ENCODE results near the gene HES5. TPM values are rescaled to one million over a fixed set of nuclear protein-coding genes. Genes with fewer than 3 reads are reported as not detected.
A peak's percentile ranks its signal among the peaks of the same experiment; 100 is the strongest.

The HES5 gene
- total and polyA plus RNA-seq, 10 of the 15 experiments (the other 5 are each of a cell fraction or from before 2014, with no cell fraction given): 0.12 to 0.15 TPM; not detected in 8

GRCh38 chr1:2526824-2527555 is 3.1 kb downstream of the HES5 start (continued):
- TF ChIP-seq E2F4 (IDR thresholded peaks at IDR 0.05; ENCODE audit: low read depth, low read length) (no peak), USF2 (IDR thresholded peaks at IDR 0.05; ENCODE audit: borderline replicate concordance, low read depth, low read length) (peak; percentile 43), ZBTB33 (IDR thresholded peaks at IDR 0.05) (no peak), RAD21 (IDR thresholded peaks at IDR 0.05; ENCODE audit: insufficient read depth, low read depth, low read length) (no peak), ZZZ3 (IDR thresholded peaks at IDR 0.05; ENCODE audit: control insufficient read depth, insufficient read length, low read depth) (no peak), SMC3 (IDR thresholded peaks at IDR 0.05; ENCODE audit: borderline replicate concordance, low read length) (no peak), CUX1 (IDR thresholded peaks at IDR 0.05; ENCODE audit: insufficient replicate concordance, low read depth, low read length) (no peak), NR2C1 (IDR thresholded peaks at IDR 0.05) (no peak), HDAC2 (IDR thresholded peaks at IDR 0.05) (no peak), SMARCA5 (IDR thresholded peaks at IDR 0.05) (no peak), POU2F2 (IDR thresholded peaks at IDR 0.05; ENCODE audit: borderline replicate concordance, low read depth, low read length) (no peak), RELB (IDR thresholded peaks at IDR 0.05; ENCODE audit: low read depth) (peak; percentile 53; the same call in 1 of the 2 replicates), ATF2 (IDR thresholded peaks at IDR 0.05; ENCODE audit: low read length) (no peak), SPI1 (IDR thresholded peaks at IDR 0.05; ENCODE audit: borderline replicate concordance, insufficient read depth, low read depth, low read length) (no peak), MYB (IDR thresholded peaks at IDR 0.05; ENCODE audit: borderline replicate concordance, low read depth, low read length) (no peak), RUNX3 (IDR thresholded peaks at IDR 0.05; ENCODE audit: low read length) (peak; percentile 54), WRNIP1 (IDR thresholded peaks at IDR 0.05; ENCODE audit: borderline replicate concordance, low read depth, low read length) (no peak)
